Thymus (tissue), 11 donors: ENCODE results near the gene RAB11FIP5. TPM values are rescaled to one million over a fixed set of nuclear protein-coding genes. Genes with fewer than 3 reads are reported as not detected.
A peak's percentile ranks its signal among the peaks of the same experiment; 100 is the strongest.
"Not testable (repeated sequence)": the region's sequence is repeated elsewhere in the genome, so short reads cannot be mapped to it uniquely, and the experiment has no call there.

Experiments used
- DNase-seq, 9 donors: peaks; one replicate each; pipeline ENCODE4 v3.0.0-alpha.2; 2013; ENCODE audit warnings: low spot score in 9 of 9, low read depth in 6 of 9, missing footprints in 1 of 9
- H3K27ac ChIP-seq, 2 donors: one replicate each; pipeline ENCODE4 v1.5.1; 2013; ENCODE audit warnings: control low read depth in 1 of 2, low read depth in 1 of 2, low read length in 1 of 2, mild to moderate bottlenecking in 1 of 2, moderate library complexity in 1 of 2
- H3K27me3 ChIP-seq, 2 donors: one replicate each; pipeline ENCODE4 v1.5.1; 2013; ENCODE audit warnings: low read length in 1 of 2; ENCODE audit not compliant: control insufficient read depth in 2 of 2, insufficient read depth in 1 of 2
- H3K36me3 ChIP-seq, 2 donors: one replicate each; pipeline ENCODE4 v1.5.1; 2013; ENCODE audit warnings: low read length in 1 of 2, mild to moderate bottlenecking in 1 of 2, moderate library complexity in 1 of 2; ENCODE audit not compliant: control insufficient read depth in 2 of 2, insufficient read depth in 2 of 2
- H3K4me1 ChIP-seq, 2 donors: one replicate each; pipeline ENCODE4 v1.5.1; 2013; ENCODE audit warnings: low read length in 2 of 2; ENCODE audit not compliant: control insufficient read depth in 2 of 2, insufficient read depth in 2 of 2
- H3K4me3 ChIP-seq, 2 donors: one replicate each; pipeline ENCODE4 v1.5.1; 2013; ENCODE audit warnings: low read length in 2 of 2, control low read depth in 1 of 2, mild to moderate bottlenecking in 1 of 2
- H3K9me3 ChIP-seq, 2 donors: one replicate each; pipeline ENCODE4 v1.5.1; 2013; ENCODE audit warnings: low read length in 1 of 2, mild to moderate bottlenecking in 1 of 2; ENCODE audit not compliant: control insufficient read depth in 2 of 2, insufficient read depth in 1 of 2
- WGBS: extraction: QIAGEN DNeasy Blood & Tissue Kit; methylation state at CpG from one replicate; pipeline ENCODE4 v1.1.7; 2013; 5-methylcytosine and 5-hydroxymethylcytosine counted together
- polyA plus RNA-seq: library from polyadenylated mRNA; stranded (reverse); fragments of 200-250 nt; gene quantifications from one replicate; pipeline ENCODE4 v1.2.3, GENCODE V29; 2013
- total RNA-seq: library from RNA; stranded (reverse); fragments of 120-200 nt; gene quantifications from one replicate; pipeline ENCODE4 v1.2.4, GENCODE V29; 2013
- donor health status: healthy.

Gene RAB11FIP5
- total and polyA plus RNA-seq, 2 donors, result 0.71 to 3.8 TPM

GRCh38 chr2:73130790-73131189 is 18.0 kb upstream of the RAB11FIP5 start:
- Histone ChIP-seq H3K36me3 (no peaks in the 10 kb centered on the region), H3K27ac (no peak overlapping the region), H3K4me1 (no peaks in the 10 kb centered on the region), H3K27me3 (peaks cover 0 to 8% of the 10 kb centered on the region in 2 donors), H3K4me3 (no peak overlapping the region), H3K9me3 (no peaks in the 10 kb centered on the region)
- WGBS, result 92% methylated on average over 5 of the region's 5 CpGs
- no peak for DNase-seq

- peaks cover 0 to 8% of the 10 kb centered on the region in 2 donors for H3K27me3 ChIP-seq
- no peaks in the 10 kb centered on the region for H3K36me3 ChIP-seq
- H3K4me3 ChIP-seq, result no peak overlapping the region
- DNase-seq, result no peak
- H3K4me1 ChIP-seq, result no peaks in the 10 kb centered on the region
- H3K9me3 ChIP-seq, result no peaks in the 10 kb centered on the region
- H3K27ac ChIP-seq, result no peak overlapping the region
- WGBS, result 94% methylated on average over 6 of the region's 6 CpGs
Observed at GRCh38 chr2:73128841-73129535, 16.2 kb upstream of the RAB11FIP5 start.

- peaks cover 4 to 27% of the 10 kb centered on the region in 2 donors for H3K27me3 ChIP-seq
- no peaks in the 10 kb centered on the region for H3K36me3 ChIP-seq
- H3K4me3 ChIP-seq, result no peak overlapping the region
- H3K4me1 ChIP-seq, result no peaks in the 10 kb centered on the region
- H3K27ac ChIP-seq, result no peak overlapping the region
- 39% methylated on average over 1 of the region's 1 CpG for WGBS
- H3K9me3 ChIP-seq, result no peaks in the 10 kb centered on the region
- no peak for DNase-seq
Observed at GRCh38 chr2:73122536-73122935, 9.8 kb upstream of the RAB11FIP5 start.

DNA sequence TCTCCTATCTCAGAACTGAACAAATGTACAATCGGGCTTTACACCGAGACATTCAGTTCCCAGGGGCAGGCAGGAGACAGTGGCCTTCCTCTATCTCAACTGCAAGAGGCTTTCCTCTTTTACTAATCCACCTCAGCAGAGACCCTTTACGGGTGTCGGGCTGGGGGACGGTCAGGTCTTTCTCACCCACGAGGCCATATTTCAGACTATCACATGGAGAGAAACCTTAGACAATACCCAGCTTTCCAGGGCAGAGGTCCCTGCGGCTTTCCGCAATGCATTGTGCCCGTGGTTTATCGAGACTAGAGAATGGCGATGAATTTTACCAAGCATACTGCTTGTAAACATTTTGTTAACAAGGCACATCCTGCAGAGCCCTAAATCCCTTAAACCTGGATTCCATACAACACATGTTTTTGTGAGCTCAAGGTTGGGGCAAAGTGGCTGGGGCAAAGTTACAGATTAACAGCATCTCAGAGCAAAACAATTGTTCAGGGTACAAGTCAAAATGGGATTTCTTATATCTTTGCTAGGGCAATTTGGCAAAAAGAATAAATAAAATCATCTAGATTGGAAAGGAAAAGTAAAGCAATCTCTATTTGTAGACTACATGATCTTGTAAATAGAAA is 7.0 kb upstream of the RAB11FIP5 start:
- peaks cover 7 to 49% of the 10 kb centered on the region in 2 donors for H3K27me3 ChIP-seq
- not testable (repeated sequence) for H3K4me1 ChIP-seq, H3K4me3 ChIP-seq, H3K27ac ChIP-seq, H3K9me3 ChIP-seq, H3K36me3 ChIP-seq, DNase-seq
- WGBS, result 92% methylated on average over 11 of the region's 11 CpGs

- WGBS, result 91% methylated on average over 1 of the region's 1 CpG
- Histone ChIP-seq H3K36me3 (no peaks in the 10 kb centered on the region), H3K4me1 (peaks cover 0 to 3% of the 10 kb centered on the region in 2 donors), H3K4me3 (no peak overlapping the region), H3K27me3 (peaks cover 24 to 61% of the 10 kb centered on the region in 2 donors), H3K9me3 (no peaks in the 10 kb centered on the region), H3K27ac (no peak overlapping the region)
- no peak for DNase-seq
Observed at GRCh38 chr2:73117441-73117840, 4.7 kb upstream of the RAB11FIP5 start.

GRCh38 chr2:73116182-73116960 is 3.6 kb upstream of the RAB11FIP5 start:
- Histone ChIP-seq H3K4me3 (no peak overlapping the region), H3K4me1 (peaks cover 3 to 8% of the 10 kb centered on the region in 2 donors), H3K9me3 (no peaks in the 10 kb centered on the region), H3K36me3 (no peaks in the 10 kb centered on the region), H3K27ac (no peak overlapping the region), H3K27me3 (peaks cover 35 to 68% of the 10 kb centered on the region in 2 donors)
- no peak for DNase-seq
- WGBS, result 83% methylated on average over 8 of the region's 8 CpGs

DNA sequence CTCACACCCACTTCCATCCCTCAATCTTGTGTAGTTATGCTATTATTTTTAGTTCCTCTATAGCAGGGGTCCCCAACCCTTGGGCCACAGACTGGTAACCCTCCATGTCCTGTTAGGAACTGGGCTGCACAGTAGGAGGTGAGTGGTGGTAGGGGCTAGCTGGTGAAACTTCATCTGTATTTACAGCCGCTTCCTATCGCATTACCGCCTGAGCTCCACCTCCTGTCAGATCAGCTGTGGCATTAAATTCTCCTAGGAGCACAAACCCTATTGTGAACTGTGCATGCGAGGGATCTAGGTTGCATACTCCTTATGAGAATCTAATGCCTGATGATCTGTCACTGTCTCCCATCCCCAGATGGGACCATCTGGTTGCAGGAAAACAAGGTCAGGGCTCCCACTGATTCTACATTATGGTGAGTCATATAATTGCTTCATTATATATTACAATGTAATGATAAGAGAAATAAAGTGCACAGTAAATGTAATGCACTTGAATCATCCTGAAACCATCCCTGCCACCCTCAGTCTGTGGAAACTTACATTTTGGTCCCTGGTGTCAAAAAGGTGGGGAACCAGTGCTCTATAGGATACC is 1.6 kb upstream of the RAB11FIP5 start:
- Histone ChIP-seq H3K4me3 (no peak overlapping the region), H3K36me3 (no peaks in the 10 kb centered on the region), H3K9me3 (no peaks in the 10 kb centered on the region), H3K27me3 (peaks cover 45 to 82% of the 10 kb centered on the region in 2 donors), H3K4me1 (peaks cover 3 to 8% of the 10 kb centered on the region in 2 donors), H3K27ac (no peak overlapping the region)
- 94% methylated on average over 4 of the region's 4 CpGs for WGBS
- no peak for DNase-seq

DNA sequence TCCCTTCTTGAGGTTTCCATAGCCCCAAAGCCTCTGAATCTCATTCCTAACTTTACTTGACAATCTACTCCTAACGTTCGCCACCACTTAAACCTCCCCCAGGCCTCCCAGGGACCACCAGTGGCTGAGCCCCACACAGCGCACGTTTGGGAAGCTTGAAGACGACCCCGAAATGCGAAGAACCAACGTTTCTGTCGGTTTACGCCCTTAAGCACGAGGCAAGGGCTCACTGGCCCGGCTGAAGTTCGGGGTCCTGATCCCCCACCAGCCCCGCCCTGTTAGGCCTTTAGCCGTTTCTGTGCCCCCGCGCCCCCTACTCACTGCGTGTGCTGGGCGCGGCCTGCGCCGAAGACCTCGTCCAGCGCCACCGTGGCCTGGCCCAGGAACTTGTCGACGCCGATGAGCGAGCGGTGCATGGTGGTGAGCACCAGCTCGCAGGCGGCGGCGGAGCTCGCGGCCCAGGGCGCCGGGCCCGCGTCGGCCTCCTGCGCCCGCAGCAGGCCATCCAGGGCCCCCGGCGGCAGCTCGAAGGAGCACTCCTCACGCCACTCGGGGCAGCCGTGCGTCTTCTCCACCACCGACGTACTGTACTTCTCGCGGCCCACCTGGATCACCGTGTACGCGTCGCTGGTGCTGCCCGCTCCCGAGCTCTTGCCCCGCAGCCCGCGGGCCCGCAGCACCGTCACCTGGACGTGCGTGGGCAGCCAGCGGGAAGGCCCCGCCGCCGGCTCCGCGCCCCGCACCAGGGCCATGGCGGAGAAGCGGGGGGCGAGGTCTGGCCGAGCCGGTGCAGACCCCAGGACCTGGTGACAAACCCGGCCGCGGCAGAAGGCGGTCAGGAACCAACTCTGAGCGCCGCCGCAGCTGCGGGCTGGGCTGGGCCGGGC is 479 bp downstream of the RAB11FIP5 start:
- 2% methylated on average over 88 of the region's 88 CpGs for WGBS
- peak overlapping the region in 1 of 2 donors; percentile 37 for H3K27ac ChIP-seq
- H3K27me3 ChIP-seq, result peaks cover 45 to 87% of the 10 kb centered on the region in 2 donors
- H3K4me3 ChIP-seq, result peak overlapping the region; percentile 18 to 59
- peak in 3 of 9 donors; percentile 12 to 30 (median 16) for DNase-seq
- no peaks in the 10 kb centered on the region for H3K36me3 ChIP-seq
- peaks cover 3 to 8% of the 10 kb centered on the region in 2 donors for H3K4me1 ChIP-seq
- no peaks in the 10 kb centered on the region for H3K9me3 ChIP-seq
